HG03039 (cell line): ENCODE measurements around the gene SAAL1.

Experiments
- ATAC-seq: cut with Tn5 transposase; IDR thresholded peaks from one replicate; pipeline ENCODE4 v1.9.1; 2021; ENCODE audit warnings: mild to moderate bottlenecking, moderate library complexity; ENCODE audit not compliant: unreplicated experiment

SAAL1 gene

DNA sequence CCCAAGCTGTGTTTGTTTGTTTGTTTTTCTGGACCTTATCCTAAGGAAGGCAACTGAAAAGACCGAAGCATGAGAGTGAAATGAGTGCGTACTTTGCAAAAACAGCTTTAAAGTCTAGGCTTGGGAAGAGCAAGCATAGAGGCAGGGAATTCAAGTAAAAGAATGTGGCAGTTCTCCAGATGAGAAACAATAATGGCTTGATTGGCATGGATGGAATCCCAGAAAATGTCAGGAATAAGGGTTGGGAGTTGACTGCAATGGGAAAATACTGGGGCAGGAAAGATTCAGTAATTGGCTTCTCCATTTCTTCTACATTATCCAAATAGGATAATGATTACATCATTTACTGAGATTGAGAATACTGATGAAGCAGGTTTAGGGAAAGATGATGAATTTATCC, 17.5 kb downstream of the SAAL1 start:
- ATAC-seq: no peak

DNA sequence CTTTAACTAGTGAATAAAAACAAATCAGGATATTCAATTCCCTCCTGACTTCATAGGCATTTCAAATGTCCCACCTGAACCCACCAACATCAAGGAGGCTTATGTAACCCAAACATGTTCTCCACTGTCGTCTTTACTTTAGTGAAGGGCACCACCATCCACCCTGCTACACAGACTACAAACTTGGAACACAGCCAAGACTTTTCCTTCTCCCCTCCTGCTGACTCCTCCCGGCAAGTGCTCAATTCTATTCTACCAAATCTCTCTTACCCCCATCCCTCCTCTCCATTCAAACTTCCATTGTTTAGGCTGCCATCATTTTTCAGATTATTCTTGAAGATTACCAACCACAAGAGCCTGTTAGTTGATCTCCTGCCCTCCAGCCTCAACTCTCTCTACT, 24.3 kb downstream of the SAAL1 start:
- ATAC-seq: no peak

DNA sequence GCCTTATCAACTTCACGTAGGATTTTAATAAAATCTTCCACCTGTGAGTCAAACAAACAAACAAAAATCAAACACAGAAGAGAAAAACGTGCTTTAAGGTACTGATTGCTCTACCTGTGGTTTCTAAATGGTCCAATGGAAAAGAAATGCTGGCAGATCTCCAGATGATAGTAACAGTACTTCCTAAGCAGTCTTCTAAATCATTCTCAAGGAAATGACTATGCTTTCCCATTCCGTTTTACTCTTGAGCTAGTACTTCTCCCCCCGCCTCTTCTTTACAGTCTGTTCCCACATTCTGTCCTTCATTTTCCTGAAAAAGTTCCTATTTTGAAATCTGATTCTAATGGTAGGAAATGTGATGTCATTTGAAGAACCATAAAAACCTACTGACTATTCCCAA, 25.4 kb downstream of the SAAL1 start:
- ATAC-seq: no peak

DNA sequence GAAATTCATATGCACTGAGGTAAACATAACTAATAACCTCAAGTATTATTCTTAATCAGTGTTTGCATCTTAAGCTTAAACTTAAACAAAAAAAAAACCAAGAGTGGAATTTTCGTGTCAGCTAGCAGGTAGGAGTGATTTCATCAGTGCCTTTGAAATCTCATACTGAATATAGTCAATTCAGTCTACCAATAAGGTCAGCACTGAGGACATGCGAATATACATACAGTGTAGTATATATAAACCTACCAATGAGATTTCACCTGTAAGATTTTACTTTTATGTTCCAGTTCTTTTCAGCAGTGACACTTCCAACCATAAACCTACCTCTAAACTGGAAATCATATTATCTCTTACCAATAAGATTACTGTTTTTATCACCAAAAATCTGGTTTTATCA, 27.0 kb downstream of the SAAL1 start:
- ATAC-seq: no peak

DNA sequence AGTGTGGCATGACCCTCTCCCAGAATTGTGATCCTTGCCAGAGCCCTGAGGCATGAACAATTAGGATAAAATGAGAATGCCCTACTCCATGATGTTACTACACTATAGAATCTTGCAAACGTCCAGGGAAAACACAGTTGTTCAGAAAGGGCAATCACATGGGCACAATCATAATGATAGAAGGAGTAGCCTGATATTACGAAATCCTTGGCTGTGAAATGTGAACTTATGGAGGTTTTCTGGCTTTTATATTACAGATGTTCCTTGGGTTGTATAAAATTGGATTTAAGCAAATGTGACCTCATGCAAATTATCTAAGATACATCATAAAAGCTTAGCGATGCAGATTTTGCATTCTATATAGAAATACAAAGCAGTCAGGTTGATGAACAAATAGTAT, 30.4 kb downstream of the SAAL1 start:
- no peak for ATAC-seq

DNA sequence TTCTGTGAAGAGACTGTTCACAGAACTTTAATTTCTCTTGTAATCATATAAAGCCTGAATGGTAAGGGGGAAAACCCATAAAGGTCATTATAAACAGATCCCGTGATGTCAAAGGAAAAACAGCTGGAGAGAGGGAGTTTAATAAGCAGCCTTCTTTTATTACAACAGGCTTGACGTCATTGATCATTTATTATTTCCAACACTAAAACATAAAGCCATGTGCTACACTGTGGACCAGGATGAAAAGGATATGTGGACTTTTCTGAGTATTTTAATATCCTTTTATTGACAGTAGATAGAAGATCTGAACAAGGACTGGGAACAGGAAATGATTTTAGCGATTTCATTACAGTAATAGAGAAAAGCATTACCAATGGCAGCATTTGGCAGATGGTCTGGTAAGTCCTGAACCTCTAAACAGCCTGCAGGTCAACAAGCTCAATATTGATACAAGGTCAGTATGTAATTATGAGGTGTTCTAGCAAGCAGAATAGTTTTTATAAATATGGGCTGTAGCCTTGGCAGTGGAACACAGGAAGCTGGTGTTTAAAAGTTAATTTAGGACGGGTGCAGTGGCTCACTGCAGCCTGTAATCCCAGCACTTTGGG, 34.7 kb downstream of the SAAL1 start:
- no peak for ATAC-seq

DNA sequence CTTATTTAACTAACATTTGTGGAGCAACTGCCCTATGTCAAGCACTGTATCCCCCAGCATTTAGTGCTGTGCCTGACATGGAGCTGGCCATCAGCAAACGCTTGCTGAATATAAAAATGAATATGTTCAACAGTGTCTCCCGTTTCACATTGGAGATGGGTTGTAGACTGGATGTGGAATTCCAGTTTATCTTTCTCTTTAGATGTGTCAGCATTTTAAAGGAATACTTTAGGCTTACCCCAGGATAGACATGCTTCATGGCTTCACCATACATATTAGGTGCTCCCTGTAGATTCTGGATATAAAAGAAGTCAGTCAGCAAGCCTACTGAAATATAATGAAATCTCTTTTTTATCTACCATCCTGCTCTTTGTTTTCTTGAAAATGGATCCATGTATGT, 38.5 kb downstream of the SAAL1 start:
- no peak for ATAC-seq

DNA sequence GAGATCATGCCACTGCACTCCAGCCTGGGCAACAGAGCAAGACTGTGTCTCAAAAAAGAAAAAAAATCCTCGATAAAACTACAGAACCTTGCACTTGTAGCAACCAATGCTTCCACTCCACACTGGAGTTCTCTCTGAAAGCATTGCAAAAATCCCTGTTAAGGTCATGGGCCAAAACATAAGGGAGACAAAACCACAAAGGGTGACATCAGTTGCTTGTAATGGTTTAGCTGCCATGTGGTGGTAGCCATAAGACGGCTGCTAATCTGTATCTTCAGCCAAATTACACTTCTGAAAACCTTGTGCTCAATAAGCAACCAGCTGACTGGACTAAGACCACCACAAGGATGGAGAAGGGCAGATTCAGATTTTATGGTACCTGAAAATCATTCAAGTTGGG, 39.3 kb downstream of the SAAL1 start:
- no peak for ATAC-seq

DNA sequence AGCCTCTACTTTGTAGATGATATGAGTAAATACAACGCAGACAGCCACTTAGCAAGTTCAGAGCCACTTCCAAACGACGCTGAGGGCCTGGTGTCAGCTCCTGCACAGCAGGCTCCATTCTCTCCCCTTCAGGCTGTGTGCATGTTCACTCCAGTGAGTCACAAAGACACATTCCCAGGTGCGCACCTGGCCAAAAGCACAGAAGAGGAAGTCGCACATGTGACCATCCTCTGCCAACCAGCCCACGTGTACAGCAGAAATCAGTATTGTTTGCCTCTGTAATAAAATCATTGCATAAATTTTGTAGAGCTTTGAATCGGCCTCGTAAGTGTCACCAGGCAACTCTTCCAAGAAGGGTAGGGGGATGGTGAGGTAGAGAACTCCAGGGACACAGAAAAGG, 40.3 kb downstream of the SAAL1 start:
- ATAC-seq: no peak

DNA sequence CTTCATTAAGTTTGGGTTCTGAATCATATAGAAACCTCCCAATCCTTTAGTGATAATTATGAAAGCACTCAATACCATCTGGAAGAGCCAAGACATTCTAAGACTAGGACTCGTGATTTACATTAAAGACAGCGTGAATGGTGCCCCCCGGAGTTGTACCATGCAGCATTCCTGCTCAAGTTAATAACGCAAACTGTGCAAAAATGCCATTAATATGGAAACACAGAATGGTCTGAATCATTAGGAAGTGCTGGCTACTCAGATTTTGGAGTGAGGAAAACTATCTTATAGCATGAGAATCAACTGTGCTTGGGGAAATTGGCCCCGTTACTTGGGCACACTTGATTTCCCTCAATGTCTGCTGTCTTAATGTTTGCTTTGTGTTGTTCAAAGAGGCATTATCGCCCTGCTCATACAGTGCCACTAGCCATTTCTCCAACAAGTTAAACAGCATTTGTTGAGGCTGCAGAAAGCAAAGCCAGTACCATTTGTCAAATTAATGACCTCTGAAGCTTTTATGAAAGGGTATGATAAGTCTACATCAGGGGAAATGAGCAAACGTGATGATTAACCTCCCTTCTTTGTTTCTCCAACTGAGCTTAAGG, 41.3 kb downstream of the SAAL1 start:
- no peak for ATAC-seq

DNA sequence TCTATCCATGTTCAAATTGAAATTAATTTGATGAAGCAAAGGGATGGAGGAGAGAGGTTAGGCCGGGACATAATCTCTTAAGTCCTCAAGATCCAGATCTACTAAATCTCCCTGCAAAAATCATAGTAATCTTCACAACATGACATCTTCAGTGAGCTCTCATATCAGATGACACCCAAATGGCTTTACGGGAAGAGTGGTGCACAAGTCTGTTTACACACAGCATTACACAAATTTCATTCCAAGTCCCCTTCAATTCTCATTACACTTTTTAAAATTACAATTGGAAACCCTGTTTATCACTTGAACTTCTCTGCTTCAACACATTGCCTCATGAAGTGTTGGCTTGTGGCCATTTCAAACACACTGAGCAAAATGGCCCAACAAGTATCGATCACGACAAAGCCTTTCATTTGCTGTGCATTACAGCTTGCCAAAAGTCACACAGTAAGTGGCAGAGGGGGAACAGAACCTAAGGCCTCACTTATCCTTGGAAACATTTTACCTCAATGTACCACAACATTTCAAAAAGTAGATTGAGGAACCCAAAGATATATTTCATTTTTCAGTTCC, 41.9 kb downstream of the SAAL1 start:
- ATAC-seq: no peak

DNA sequence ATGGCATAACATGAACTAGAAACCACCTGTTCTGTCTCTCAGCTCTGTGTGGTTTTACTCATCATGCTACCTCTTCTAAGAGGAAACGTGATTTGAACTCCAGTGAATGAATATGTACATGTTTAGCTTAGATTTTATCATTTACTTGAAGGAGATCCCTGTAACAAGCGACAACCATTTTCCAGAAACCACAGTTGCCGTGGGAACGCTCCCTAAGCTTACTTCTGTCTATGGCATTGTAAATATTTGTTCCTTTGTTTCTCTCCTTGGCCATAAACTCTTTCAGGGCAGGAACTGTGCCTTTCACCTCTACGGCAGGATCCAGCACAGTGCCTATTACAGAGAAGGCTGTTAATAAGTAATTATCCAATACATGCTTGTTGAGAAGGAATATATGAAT, 42.8 kb downstream of the SAAL1 start:
- ATAC-seq: no peak

DNA sequence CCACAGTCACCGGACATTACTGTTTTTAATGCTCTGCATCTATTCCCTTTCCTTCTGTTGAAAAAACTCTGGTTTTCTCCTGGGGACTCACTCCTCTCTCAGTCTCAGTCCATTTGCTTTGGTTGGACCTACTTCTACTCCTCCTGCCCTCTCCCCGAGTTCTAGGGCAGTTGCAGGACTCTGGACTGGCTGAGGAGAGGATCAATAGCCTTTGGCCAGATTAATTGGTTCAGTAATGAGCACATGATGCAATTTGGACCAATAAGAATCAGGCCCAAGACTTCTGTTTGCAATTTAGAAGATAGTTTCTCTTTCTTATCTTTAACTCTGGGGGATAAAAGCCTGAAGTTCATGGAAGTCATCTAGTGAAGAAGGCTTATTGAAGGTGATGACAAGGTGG, 44.5 kb downstream of the SAAL1 start:
- ATAC-seq: no peak

DNA sequence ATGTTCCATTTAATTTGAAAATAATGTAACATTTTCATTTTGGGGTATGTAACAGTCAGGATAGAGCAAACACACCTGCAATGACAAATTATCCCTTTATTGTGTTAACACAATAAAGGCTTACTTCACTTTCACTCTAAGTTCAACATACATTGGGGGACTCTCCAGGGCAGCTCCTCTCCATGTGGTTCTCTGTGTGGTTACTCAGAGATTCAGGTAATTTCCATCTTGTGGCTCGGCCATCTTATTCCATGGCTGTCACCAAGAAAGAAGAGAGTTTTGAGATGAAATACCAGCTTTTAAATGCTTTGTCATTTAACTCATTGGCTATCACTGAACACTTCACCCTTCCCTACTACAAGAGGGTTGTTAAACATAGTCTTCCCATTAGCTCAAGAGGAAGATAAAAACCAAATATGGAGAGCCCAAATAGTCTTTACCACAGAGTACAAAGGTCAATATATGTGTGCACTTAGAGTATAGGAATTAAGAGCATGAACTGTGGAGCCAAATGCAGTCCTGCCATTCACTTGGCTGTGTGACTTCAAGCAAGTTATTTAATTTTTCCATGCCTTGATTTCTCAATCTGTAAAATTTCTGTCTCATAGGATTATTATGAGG, 49.2 kb downstream of the SAAL1 start:
- no peak for ATAC-seq

DNA sequence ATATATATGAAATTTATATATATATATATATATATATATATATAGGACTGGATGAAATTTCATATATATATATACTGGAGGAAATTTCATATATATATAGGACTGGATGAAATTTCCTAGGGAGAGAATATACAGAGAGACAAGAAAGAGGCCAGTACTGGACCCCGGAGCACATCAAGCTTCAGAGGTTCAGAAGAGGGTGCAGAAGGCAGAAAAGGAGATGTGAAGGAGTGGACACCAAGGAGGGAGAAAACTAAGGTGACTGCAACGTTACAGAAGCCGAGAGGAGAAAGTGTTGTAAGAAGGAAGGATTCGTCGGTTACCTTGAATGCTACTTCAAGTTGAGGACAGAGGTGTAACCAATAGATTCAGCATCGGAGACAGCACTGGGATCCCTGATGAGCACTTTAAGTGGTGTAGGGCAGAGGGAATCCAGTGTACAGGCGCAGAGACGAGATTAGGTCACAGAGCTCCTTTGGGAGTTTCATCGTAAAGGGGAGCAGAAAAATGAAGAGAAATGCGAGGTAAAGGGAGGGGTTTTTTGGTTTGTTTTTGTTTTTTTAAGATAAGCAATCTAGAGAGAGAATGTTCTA, 51.3 kb downstream of the SAAL1 start:
- ATAC-seq: no peak

DNA sequence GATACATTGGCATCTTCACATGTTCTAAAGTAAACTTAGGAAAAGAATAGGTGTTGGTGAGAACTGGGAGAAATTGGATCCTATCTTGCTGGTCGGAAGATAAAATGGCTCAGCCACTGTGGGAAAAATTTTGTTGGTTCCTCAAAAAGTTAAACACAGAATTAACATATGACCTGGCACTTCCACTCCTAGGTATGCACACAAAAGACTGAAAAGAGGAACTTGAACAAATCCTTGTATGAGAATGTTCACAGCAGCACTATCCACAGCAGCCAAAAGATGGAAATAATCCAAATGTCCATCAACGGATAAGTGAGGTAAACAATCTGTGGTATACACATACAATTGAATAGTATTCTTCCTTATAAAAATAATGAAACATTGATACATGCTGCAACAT, 55.0 kb downstream of the SAAL1 start:
- no peak for ATAC-seq

DNA sequence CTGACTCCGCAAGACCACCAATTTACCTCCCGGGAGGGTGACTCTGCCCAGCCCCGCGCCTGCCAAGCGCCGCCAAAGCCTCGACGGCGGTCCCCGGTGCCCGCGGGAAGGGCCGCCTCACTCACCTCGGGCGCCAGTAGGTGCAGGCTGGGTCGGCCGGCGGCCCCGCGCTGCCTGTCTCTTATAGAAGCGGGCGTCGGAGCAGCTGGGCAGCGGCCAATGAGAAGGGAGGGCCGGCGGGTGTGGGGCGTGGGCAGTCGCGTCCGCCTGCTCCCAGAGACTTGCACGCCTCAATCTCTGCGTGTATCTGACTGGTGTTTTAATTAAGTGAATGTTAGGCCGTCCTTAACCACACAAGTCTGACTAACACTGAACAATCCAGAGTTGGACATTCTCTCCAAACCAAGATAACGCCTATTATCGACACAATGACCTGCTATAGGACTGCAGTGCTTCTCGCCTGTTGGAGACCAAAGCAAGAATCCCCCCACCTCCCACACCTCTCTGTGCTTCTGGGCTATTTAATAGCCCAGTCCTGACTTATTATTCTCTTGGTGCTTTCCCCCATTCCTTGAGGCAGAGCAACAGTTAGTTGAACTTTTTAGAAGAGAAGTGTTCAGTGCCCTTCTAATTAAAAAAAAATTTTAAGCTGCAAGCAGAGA, 59.6 kb downstream of the SAAL1 start, which contains the start of gene TPH1:
TPH1 (minus strand) TSS at position 154 of the 662 bp plus-strand sequence. CDS start 5,507 bp downstream, outside the sequence.
- ATAC-seq: no peak

DNA sequence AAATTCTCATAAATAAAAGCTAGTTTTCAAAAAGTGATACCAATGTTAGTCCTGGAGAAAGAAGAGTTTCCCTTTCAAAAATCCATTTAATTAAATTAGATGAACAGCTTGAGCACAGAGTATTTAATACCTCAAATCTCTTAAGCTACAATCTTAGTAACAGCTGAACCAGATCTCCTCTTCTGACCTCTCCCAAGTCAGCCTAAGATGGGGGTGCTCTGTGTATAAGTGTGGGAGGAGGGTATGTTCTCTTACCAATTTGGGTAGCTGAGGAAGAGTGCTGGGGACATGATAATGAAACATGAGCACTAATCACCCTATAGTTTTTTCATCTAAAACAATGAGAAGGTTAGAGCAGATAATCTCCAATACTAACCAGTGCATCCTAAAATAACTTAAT, 69.4 kb downstream of the SAAL1 start:
- ATAC-seq: no peak
